GM21528 (cell line): ENCODE data around the gene TMEM178B.

ENCODE experiments used
- ATAC-seq: cut with Tn5 transposase; IDR thresholded peaks from one replicate; pipeline ENCODE4 v1.9.1; 2021; ENCODE audit warnings: mild to moderate bottlenecking, moderate library complexity; ENCODE audit not compliant: unreplicated experiment, low FRiP score

The TMEM178B gene

GRCh38 chr7:141342621-141343408 is 269.0 kb downstream of the TMEM178B start:
- ATAC-seq: no peak

GRCh38 chr7:141344153-141344935 is 270.5 kb downstream of the TMEM178B start:
- no peak for ATAC-seq

- no peak for ATAC-seq
Measured at GRCh38 chr7:141348728-141349127, 274.9 kb downstream of the TMEM178B start.

- no peak for ATAC-seq
Measured at GRCh38 chr7:141349338-141349737, 275.5 kb downstream of the TMEM178B start.

GRCh38 chr7:141349804-141350203 is 275.9 kb downstream of the TMEM178B start:
- ATAC-seq: no peak

GRCh38 chr7:141351175-141351574 is 277.3 kb downstream of the TMEM178B start:
- ATAC-seq: no peak

- no peak for ATAC-seq
Measured at GRCh38 chr7:141352955-141353354, 279.1 kb downstream of the TMEM178B start.

GRCh38 chr7:141354251-141354650 is 280.4 kb downstream of the TMEM178B start:
- no peak for ATAC-seq

GRCh38 chr7:141355032-141355431 is 281.2 kb downstream of the TMEM178B start:
- ATAC-seq: no peak

GRCh38 chr7:141356161-141356560 is 282.3 kb downstream of the TMEM178B start:
- no peak for ATAC-seq

- ATAC-seq: no peak
Measured at GRCh38 chr7:141358386-141358785, 284.5 kb downstream of the TMEM178B start.

- no peak for ATAC-seq
Measured at GRCh38 chr7:141359262-141359661, 285.4 kb downstream of the TMEM178B start.

- no peak for ATAC-seq
Measured at GRCh38 chr7:141359740-141360415, 286.0 kb downstream of the TMEM178B start.

GRCh38 chr7:141360416-141360760 is 286.5 kb downstream of the TMEM178B start:
- ATAC-seq: no peak

GRCh38 chr7:141360803-141361202 is 286.9 kb downstream of the TMEM178B start:
- ATAC-seq: no peak

- no peak for ATAC-seq
Measured at GRCh38 chr7:141361479-141361878, 287.6 kb downstream of the TMEM178B start.

- ATAC-seq: no peak
Measured at GRCh38 chr7:141361960-141362359, 288.1 kb downstream of the TMEM178B start.

- ATAC-seq: no peak
Measured at GRCh38 chr7:141362580-141363435, 288.9 kb downstream of the TMEM178B start.

- no peak for ATAC-seq
Measured at GRCh38 chr7:141363748-141364147, 289.9 kb downstream of the TMEM178B start.

GRCh38 chr7:141366091-141366621 is 292.3 kb downstream of the TMEM178B start:
- no peak for ATAC-seq
